Esophagus squamous epithelium (tissue), 5 donors: ENCODE data around the gene MANSC4. TPM values are rescaled to one million over a fixed set of nuclear protein-coding genes. Genes with fewer than 3 reads are reported as not detected.

Experiments
- DNase-seq: peaks from one replicate; lab custom pipeline; 2025; lab: John Stamatoyannopoulos, UW
- H3K27ac ChIP-seq, 4 donors: fragments of 200-600 bp; sonication (generic); one replicate each; pipeline ENCODE4 v1.5.1; 2016 to 2019; ENCODE audit warnings: mild to moderate bottlenecking in 1 of 4
- H3K27me3 ChIP-seq, 4 donors: fragments of 200-600 bp; sonication (generic); 1 replicate in 3 of 4; 2 replicates in 1 of 4; pipeline versions ENCODE4 v1.5.1 to v1.6.0; 2017 to 2021; ENCODE audit warnings: antibody characterized with exemption in 1 of 4
- H3K36me3 ChIP-seq, 3 donors: fragments of 200-600 bp; sonication (generic); one replicate each; pipeline ENCODE4 v1.5.1; 2016 to 2019
- H3K4me1 ChIP-seq, 3 donors: fragments of 200-600 bp; sonication (generic); one replicate each; pipeline ENCODE4 v1.5.1; 2017 to 2019
- H3K4me3 ChIP-seq, 4 donors: fragments of 200-600 bp; sonication (generic); 1 replicate in 3 of 4; 2 replicates in 1 of 4; pipeline ENCODE4 v1.5.1; 2016 to 2019; ENCODE audit warnings: mild to moderate bottlenecking in 2 of 4, moderate library complexity in 1 of 4
- H3K9me3 ChIP-seq, 3 donors: fragments of 200-600 bp; sonication (generic); one replicate each; pipeline ENCODE4 v1.5.1; 2016 to 2019
- POLR2A ChIP-seq, 4 donors: fragments of 450-650 bp; IDR thresholded peaks; one replicate each; pipeline ENCODE4 v1.6.1; 2017; ENCODE audit warnings: antibody characterized with exemption in 4 of 4, mild to moderate bottlenecking in 4 of 4, moderate library complexity in 3 of 4
- whole genome bisulfite sequencing, 2 donors: methylation state at CpG; one replicate each; pipeline ENCODE4 v1.1.5; 2018; 5-methylcytosine and 5-hydroxymethylcytosine counted together
- intact Hi-C: fragments of 100-400 bp; cut with DNase I; formaldehyde crosslinking; loops from one replicate; pipeline ENCODE4 v1.15.0; 2022
- total RNA-seq, 4 donors: library from RNA; depleted of rRNA; stranded (reverse); fragments of >200 nt; gene quantifications; one replicate each; pipeline ENCODE4 v1.1.0, GENCODE V29; 2016
- TF ChIP-seq, protein P1 (sequence below), 6 experiments: fragments of 450-650 bp in 4 of 6; fragments of 200-600 bp in 2 of 6; sonication (generic) in 2 of 6; IDR thresholded peaks; one replicate each; pipeline ENCODE4 v1.5.1; 2016 to 2019; ENCODE audit warnings: antibody characterized with exemption in 6 of 6, mild to moderate bottlenecking in 4 of 6, moderate library complexity in 4 of 6
- donor health status: DM: yes; HTN: yes; CAD: no.

MANSC4 gene
- total RNA-seq, 4 donors from 2014 or later, result not detected

GRCh38 chr12:27772328-27773049 lies 7.5 kb downstream of the MANSC4 start:
- intact Hi-C loops, result no loop called here
- Histone ChIP-seq H3K4me1 (peaks cover 0 to 9% (median 0%) of the 10 kb centered on the region in 3 donors), H3K4me3 (no peak overlapping the region), H3K27me3 (no peaks in the 10 kb centered on the region), H3K9me3 (no peaks in the 10 kb centered on the region), H3K27ac (no peak overlapping the region), H3K36me3 (no peaks in the 10 kb centered on the region)
- WGBS, 2 donors, result 19 to 29% methylated on average over 5 of the region's 5 CpGs
- no peak for DNase-seq
- no peak for TF ChIP-seq POLR2A (IDR thresholded peaks at IDR 0.05)
- TF ChIP-seq, protein P1, sequence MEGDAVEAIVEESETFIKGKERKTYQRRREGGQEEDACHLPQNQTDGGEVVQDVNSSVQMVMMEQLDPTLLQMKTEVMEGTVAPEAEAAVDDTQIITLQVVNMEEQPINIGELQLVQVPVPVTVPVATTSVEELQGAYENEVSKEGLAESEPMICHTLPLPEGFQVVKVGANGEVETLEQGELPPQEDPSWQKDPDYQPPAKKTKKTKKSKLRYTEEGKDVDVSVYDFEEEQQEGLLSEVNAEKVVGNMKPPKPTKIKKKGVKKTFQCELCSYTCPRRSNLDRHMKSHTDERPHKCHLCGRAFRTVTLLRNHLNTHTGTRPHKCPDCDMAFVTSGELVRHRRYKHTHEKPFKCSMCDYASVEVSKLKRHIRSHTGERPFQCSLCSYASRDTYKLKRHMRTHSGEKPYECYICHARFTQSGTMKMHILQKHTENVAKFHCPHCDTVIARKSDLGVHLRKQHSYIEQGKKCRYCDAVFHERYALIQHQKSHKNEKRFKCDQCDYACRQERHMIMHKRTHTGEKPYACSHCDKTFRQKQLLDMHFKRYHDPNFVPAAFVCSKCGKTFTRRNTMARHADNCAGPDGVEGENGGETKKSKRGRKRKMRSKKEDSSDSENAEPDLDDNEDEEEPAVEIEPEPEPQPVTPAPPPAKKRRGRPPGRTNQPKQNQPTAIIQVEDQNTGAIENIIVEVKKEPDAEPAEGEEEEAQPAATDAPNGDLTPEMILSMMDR (IDR thresholded peaks at IDR 0.05), result no peak

GRCh38 chr12:27771481-27772327 lies 8.3 kb downstream of the MANSC4 start:
- no peaks in the 10 kb centered on the region for H3K36me3 ChIP-seq
- no peak overlapping the region for H3K4me3 ChIP-seq
- H3K27me3 ChIP-seq, result no peaks in the 10 kb centered on the region
- 61 to 73% methylated on average over 3 of the region's 3 CpGs for WGBS, 2 donors
- H3K4me1 ChIP-seq, result peaks cover 0 to 9% (median 0%) of the 10 kb centered on the region in 3 donors
- no peaks in the 10 kb centered on the region for H3K9me3 ChIP-seq
- H3K27ac ChIP-seq, result no peak overlapping the region
- no peak for DNase-seq
- intact Hi-C loops, result no loop called here
- TF ChIP-seq, protein P1 (IDR thresholded peaks at IDR 0.05), result no peak
- TF ChIP-seq POLR2A (IDR thresholded peaks at IDR 0.05), result no peak

- DNase-seq, result no peak
- no peaks in the 10 kb centered on the region for H3K36me3 ChIP-seq
- H3K9me3 ChIP-seq, result no peaks in the 10 kb centered on the region
- peaks cover 0 to 9% (median 0%) of the 10 kb centered on the region in 3 donors for H3K4me1 ChIP-seq
- intact Hi-C loops, result no loop called here
- WGBS, 2 donors, result 59 to 70% methylated on average over 8 of the region's 8 CpGs
- no peak overlapping the region for H3K4me3 ChIP-seq
- H3K27ac ChIP-seq, result no peak overlapping the region
- TF ChIP-seq, protein P1 (IDR thresholded peaks at IDR 0.05), result no peak
- no peak for TF ChIP-seq POLR2A (IDR thresholded peaks at IDR 0.05)
- no peaks in the 10 kb centered on the region for H3K27me3 ChIP-seq
Observed at GRCh38 chr12:27769142-27769673, 10.8 kb downstream of the MANSC4 start.

GRCh38 chr12:27766587-27766986 lies 13.4 kb downstream of the MANSC4 start:
- WGBS, 2 donors, result 89 to 90% methylated on average over 3 of the region's 3 CpGs

More at GRCh38 chr12:27766587-27766986, 13.4 kb downstream of the MANSC4 start:
- H3K27ac ChIP-seq, result no peak overlapping the region
- H3K36me3 ChIP-seq, result no peaks in the 10 kb centered on the region
- intact Hi-C loops, result no loop called here
- TF ChIP-seq, protein P1 (IDR thresholded peaks at IDR 0.05), result no peak
- TF ChIP-seq POLR2A (IDR thresholded peaks at IDR 0.05), result no peak
- no peak for DNase-seq
- no peaks in the 10 kb centered on the region for H3K4me1 ChIP-seq
- H3K4me3 ChIP-seq, result no peak overlapping the region
- H3K9me3 ChIP-seq, result no peaks in the 10 kb centered on the region
- H3K27me3 ChIP-seq, result no peaks in the 10 kb centered on the region
